Mucosa of gallbladder (tissue), 1 donor: ENCODE data around the gene OR10A6. TPM values are rescaled to one million over a fixed set of nuclear protein-coding genes. Genes with fewer than 3 reads are reported as not detected.

Experiments
- total RNA-seq: library from RNA; stranded (reverse); gene quantifications from one replicate; pipeline ENCODE4 v1.2.1, GENCODE V29; 2021
- donor health status: DM: no; HTN: no; CAD: no.

The OR10A6 gene
- total RNA-seq, 1 donor from 2014 or later, result not detected

Other genes starting within 250 kb of the OR10A6 start
- 0.20 TPM for gene OVCH2, start 224.8 kb downstream of the OR10A6 start, total RNA-seq
- not detected for gene OR5P2, start 134.3 kb downstream of the OR10A6 start, total RNA-seq
- not detected for gene OR5P3, start 100.4 kb downstream of the OR10A6 start, total RNA-seq
- not detected for gene OR10A3, start 10.4 kb upstream of the OR10A6 start, total RNA-seq
- not detected for gene NLRP10, start 34.2 kb upstream of the OR10A6 start, total RNA-seq
- gene EIF3F, start 56.1 kb upstream of the OR10A6 start, total RNA-seq, result 251 TPM
- gene TUB, start 149.9 kb upstream of the OR10A6 start, total RNA-seq, result 11.3 TPM
- 23.8 TPM for gene RIC3, start 237.8 kb upstream of the OR10A6 start, total RNA-seq